Activated CD4-positive, alpha-beta T cell treated with anti-CD3 and anti-CD28 coated beads, Interleukin-2, amount 50 U/mL, for 1 hour (primary cell): ENCODE data around the gene ID1.
A peak's percentile ranks its signal among the peaks of the same experiment; 100 is the strongest.
"Not testable (repeated sequence)": the region's sequence is repeated elsewhere in the genome, so short reads cannot be mapped to it uniquely, and the experiment has no call there.

Experiments used
- DNase-seq: peaks from one replicate; pipeline ENCODE4 v3.0.0-alpha.2; 2020

ID1 gene

GRCh38 chr20:31602779-31603441, 2.2 kb upstream of the ID1 start:
- DNase-seq: peak; percentile 22

GRCh38 chr20:31603822-31604566, 1.1 kb upstream of the ID1 start:
- DNase-seq: peak; percentile 78

- no peak for DNase-seq
Measured at GRCh38 chr20:31604567-31605030, 490 bp upstream of the ID1 start.

DNA sequence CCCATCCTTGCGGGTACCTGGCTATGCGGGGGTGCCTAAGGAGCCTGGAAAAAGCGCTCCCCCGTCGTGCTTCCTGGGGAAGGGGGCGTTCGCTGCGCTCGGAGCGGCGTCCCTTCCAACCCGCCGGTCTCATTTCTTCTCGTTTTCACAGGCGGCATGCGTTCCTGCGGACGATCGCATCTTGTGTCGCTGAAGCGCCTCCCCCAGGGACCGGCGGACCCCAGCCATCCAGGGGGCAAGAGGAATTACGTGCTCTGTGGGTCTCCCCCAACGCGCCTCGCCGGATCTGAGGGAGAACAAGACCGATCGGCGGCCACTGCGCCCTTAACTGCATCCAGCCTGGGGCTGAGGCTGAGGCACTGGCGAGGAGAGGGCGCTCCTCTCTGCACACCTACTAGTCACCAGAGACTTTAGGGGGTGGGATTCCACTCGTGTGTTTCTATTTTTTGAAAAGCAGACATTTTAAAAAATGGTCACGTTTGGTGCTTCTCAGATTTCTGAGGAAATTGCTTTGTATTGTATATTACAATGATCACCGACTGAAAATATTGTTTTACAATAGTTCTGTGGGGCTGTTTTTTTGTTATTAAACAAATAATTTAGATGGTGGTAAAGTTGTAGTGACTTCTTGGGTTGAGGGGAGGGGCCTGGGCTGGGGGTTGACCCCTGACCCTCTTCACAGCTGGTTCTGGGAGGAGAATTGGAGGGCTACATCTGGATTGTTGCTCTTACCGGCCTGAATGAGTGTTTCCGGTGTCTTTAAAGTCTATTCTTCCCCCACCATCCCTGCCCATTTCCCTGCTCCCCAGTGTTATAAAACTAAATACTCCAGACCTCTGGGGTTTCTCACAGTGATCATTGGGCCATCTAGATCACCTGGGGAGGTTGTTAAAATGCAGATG, 1.1 kb downstream of the ID1 start:
- DNase-seq: peak; percentile 16

- no peak for DNase-seq
Measured at GRCh38 chr20:31606804-31607639, 1.9 kb downstream of the ID1 start.

DNA sequence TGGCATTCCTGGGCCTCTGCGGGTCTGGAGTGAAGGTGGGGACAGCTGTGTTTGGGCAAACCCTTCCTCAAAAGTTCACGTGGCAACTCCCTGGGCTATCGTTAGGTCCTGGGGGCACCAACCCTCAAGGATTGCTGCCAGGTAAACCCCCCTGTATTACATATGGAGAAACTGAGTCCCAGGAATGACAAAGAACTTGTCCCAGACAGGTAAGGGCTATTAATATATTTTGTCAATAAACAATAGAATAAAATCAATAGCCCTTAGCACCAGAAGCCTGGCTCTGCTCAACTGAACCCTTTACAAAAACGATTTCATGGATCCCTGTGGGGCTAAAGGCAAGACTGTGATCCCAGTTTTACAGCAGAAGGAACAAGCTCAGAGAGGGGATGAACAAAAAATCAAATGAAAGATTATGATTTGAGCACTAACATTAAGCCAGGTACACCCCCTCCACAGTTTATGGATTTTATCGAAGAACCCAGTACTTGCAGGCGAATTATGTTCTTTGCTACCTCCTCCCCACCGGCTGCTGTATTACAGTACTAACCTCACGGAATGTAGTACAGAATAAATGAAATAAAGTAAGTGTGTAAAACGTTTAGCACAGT, 2.7 kb downstream of the ID1 start:
- no peak for DNase-seq

DNA sequence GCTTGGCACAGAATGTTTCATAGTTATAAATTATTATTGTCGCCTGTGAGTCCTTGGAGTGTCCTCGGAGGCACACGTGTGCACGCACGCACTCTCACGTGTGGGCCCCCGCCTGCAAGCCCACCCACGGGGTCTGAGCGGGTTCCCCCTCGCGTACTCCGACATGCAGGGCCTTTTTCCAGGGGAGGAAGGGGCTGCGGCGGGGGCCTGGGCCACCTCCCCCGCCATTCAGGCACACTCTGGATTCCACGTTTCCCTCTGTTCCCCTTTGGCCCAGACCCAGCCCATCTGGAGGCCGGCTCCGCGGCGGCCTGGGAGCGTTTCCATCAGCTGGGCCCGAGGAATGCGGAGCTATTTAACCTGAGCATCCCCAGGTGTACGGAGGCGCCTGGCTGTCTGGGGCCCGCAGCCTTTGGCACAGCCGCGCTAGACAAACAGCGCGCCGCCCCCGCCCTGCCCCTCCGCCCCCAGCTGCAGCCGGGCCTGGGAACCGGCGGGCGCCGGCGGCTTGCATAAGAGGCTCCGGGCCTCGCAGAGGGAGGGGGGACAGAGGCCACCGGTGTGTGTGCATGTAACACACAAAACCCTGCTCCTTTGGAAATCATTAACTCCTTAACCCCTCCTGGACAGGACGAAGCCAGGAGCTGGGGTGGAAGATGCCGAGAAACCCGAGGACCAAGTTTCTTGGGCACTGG, 3.3 kb downstream of the ID1 start:
- DNase-seq: no peak

DNA sequence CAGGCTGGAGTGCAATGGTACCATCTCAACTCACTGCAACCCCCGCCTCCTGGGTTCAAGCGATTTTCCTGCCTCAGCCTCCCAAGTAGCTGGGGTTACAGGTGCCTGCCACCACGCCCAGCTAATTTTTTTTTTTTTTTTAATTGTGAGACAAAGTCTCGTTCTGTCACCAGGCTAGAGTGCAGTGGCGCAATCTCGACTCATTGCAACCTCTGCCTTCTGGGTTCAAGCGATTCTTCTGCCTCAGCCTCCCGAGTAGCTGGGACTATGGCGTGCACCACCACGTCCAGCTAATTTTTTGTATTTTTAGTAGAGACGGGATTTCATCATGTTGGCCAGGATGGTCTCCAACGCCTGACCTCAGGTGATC, 7.2 kb downstream of the ID1 start:
- DNase-seq: not testable (repeated sequence)

- DNase-seq: no peak
Measured at GRCh38 chr20:31615416-31615815, 10.3 kb downstream of the ID1 start.

DNA sequence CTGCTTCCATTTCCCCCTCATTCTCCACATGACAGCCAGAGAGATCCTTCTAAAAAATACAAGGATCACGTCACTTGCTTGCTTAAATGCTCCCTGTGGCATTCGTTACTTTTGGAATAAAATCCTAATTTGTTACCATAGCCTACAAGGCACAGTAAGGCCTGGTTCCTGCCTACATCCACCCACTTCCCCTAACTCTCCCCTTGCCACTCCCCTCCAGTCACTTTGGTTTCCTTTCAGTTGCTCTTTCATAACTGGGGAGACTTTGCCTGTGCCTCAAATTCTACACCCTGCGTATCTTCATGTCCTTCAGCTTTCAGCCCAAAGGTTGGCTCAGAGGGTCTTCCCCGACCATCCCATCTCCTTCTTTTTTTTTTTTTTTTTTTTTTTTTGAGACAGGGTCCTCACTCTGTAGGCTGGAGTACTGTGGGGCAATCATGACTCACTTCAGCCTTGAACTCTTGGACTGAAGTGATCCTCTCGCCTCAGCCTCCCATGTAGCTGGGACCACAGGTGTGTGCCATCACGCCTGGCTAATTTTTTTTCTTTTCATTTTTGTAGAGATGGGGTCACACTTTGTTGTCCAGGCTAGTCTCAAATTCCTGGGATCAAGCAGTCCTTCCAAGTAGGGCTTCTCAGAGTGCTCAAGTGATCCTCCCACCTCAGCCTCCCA, 12.5 kb downstream of the ID1 start:
- no peak for DNase-seq

DNA sequence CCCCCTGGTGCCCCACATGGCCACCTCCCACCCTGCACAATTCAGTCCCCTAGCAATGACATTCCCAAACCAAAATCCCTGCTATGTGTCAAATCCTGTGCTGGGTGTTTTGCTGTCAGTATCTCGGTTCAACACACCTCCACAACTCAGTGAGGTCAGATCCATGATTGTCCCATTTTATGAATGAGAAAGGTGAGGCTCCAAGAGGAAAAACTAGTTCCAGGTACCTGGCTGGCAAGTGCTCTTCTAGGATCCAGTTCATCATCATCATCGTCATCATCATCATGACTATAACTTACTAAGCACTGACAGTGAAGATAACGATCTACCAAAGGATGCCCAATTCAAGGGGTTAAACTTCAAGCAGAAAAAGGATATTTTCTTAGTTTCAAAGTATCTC, 15.2 kb downstream of the ID1 start:
- DNase-seq: no peak

DNA sequence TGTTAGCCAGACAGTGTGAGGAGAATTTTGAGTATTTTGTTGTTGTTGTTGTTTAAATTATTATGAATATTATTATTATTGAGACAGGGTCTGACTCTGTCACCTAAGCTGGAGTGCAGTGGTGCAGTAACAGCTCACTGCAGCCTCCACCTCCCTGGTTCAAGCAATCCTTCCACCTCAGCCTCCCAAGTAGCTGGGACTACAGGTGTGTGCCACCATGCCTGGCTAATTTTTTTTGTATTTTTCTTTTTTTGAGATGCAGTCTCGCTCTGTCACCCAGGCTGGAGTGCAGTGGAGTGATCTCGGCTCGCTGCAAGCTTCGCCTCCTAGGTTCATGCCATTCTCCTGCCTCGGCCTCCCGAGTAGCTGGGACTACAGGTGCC, 18.0 kb downstream of the ID1 start:
- DNase-seq: not testable (repeated sequence)

- not testable (repeated sequence) for DNase-seq
Measured at GRCh38 chr20:31626534-31626933, 21.4 kb downstream of the ID1 start.

GRCh38 chr20:31628057-31628456, 23.0 kb downstream of the ID1 start:
- not testable (repeated sequence) for DNase-seq

DNA sequence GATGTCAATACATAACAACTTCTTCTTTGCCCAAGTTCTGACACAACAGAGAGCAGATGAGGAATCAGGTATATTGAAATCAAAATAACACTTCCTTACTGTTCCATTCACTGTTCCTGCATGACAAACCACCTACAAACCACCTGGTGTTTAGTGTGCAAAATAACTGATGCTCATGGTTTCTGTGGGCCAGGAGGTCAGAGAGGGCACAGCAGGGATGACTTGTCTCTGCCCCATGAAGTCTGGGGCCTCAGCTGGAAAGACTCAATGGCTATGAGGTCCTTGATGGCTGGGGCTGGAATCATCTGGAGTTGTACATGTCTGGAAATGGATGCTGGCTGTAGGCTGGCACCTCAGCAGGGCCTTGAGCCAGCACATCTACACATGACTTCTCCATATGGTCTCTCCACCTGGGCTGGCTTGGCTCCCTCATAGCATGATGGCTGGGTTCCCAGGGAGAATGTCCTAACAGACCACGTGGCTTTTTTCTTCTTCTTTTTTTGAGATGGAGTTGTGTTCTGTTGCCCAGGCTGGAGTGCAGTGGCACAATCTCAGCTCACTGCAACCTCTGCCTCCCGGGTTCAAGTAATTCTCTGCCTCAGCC, 25.2 kb downstream of the ID1 start:
- DNase-seq: no peak

DNA sequence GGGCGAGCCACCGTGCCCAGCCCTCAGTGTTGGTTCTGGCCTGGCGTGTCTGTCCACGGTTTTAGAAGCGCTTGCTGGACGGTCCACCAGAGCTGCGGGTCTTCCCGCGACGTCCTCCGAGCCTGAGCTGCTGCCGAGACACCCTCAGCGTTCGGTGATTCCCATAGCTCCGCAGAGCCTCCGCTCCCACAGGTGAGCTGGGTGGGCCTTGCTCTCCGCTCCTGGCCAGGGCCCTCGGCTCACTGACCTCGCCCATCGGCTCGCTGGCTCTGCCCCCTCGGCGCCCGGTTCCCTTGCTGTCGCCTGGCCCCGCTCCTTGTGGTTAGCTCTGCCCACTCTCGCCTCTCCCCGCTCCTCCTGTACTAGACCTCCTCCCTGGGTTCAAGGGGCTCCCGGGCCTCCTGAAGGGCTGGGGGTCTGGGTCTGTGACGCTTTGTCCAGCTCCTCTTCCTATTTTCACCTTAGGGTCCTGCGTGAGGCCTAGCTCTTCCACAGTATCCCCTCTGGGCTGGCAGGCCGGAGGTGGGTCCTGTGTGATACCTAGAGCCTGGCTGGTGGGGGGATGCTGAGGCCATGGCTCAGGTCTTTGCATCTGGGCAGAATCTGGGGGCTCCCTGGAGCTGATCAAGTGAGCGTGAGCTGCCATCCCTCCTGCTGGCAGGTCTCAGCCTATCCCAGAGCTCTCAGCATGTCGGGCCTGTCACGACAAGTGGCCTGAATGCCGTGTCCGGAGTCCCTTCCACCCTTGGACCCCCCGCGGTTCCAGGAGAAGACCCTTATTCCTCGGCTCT, 27.7 kb downstream of the ID1 start:
- no peak for DNase-seq

- DNase-seq: no peak
Measured at GRCh38 chr20:31633339-31633914, 28.3 kb downstream of the ID1 start.

GRCh38 chr20:31637660-31638059, 32.6 kb downstream of the ID1 start, which contains the start of gene COX4I2:
COX4I2 (plus strand) TSS chr20:31637912; CDS start chr20:31639018, 1,106 bp downstream.
- DNase-seq: no peak

DNA sequence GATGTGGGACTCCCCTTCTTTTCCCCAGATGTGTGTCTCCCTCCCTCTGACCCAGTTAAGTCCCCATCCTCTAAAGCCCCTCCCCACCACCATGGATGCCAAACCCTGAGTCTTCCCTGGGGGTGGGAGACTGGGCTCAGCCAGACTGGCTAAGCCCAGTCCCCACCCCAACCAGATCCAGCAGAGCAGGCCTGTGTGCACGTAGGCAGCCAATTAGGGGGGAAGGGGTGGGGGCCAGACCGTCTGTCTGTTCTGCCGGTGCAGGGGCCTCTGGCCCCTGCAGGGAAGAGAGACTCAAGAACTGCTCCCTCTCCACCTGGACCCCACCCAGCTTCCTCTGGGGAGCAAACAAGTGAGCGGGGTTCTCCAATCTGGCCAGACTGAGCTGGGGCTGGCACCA, 33.2 kb downstream of the ID1 start:
- DNase-seq: no peak
